ENCODE results near the gene ADIPOQ.

DNA sequence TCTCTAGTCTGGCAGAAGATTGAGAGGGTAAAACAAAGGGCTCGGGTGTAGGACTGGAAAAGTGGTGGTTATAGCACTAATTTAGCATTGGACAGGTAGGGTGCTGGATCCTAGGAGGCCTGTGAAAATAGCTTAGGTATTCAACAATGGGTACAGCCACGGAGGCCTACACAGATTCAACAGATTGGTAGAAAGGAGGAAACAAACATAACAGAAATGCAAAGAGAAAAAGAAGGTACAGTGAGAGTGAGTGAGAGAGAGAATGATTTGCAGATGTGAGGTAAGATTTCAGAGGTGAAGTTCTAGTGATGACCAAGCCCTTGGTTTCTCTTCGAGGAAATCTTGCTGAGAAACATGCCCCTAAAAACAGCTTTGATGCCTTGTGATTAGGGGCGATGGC is 37.9 kb downstream of the ADIPOQ start:
- TF ChIP-seq, protein P1, sequence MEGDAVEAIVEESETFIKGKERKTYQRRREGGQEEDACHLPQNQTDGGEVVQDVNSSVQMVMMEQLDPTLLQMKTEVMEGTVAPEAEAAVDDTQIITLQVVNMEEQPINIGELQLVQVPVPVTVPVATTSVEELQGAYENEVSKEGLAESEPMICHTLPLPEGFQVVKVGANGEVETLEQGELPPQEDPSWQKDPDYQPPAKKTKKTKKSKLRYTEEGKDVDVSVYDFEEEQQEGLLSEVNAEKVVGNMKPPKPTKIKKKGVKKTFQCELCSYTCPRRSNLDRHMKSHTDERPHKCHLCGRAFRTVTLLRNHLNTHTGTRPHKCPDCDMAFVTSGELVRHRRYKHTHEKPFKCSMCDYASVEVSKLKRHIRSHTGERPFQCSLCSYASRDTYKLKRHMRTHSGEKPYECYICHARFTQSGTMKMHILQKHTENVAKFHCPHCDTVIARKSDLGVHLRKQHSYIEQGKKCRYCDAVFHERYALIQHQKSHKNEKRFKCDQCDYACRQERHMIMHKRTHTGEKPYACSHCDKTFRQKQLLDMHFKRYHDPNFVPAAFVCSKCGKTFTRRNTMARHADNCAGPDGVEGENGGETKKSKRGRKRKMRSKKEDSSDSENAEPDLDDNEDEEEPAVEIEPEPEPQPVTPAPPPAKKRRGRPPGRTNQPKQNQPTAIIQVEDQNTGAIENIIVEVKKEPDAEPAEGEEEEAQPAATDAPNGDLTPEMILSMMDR (IDR thresholded peaks at IDR 0.05): no peak
- TF ChIP-seq POLR2AphosphoS5 (IDR thresholded peaks at IDR 0.05; ENCODE audit: low read depth, low read length): no peak
- TF ChIP-seq, protein P2, sequence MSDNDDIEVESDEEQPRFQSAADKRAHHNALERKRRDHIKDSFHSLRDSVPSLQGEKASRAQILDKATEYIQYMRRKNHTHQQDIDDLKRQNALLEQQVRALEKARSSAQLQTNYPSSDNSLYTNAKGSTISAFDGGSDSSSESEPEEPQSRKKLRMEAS (IDR thresholded peaks at IDR 0.05; ENCODE audit: low read depth): no peak
- no peak for TF ChIP-seq RXRA (IDR thresholded peaks at IDR 0.05; ENCODE audit: borderline replicate concordance, low read depth)
- TF ChIP-seq, protein P3, sequence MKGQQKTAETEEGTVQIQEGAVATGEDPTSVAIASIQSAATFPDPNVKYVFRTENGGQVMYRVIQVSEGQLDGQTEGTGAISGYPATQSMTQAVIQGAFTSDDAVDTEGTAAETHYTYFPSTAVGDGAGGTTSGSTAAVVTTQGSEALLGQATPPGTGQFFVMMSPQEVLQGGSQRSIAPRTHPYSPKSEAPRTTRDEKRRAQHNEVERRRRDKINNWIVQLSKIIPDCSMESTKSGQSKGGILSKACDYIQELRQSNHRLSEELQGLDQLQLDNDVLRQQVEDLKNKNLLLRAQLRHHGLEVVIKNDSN (IDR thresholded peaks at IDR 0.05; ENCODE audit: borderline replicate concordance, low read depth): no peak
- no peak for TF ChIP-seq RFX5 (IDR thresholded peaks at IDR 0.05; ENCODE audit: low read length)
- TF ChIP-seq EP300 (IDR thresholded peaks at IDR 0.05; ENCODE audit: borderline replicate concordance in 1 of 2, low read depth in 1 of 2, low read length in 1 of 2): no peak
- no peak for TF ChIP-seq FOSL2 (IDR thresholded peaks at IDR 0.05; ENCODE audit: borderline replicate concordance, low read depth)
- TF ChIP-seq, protein P4, sequence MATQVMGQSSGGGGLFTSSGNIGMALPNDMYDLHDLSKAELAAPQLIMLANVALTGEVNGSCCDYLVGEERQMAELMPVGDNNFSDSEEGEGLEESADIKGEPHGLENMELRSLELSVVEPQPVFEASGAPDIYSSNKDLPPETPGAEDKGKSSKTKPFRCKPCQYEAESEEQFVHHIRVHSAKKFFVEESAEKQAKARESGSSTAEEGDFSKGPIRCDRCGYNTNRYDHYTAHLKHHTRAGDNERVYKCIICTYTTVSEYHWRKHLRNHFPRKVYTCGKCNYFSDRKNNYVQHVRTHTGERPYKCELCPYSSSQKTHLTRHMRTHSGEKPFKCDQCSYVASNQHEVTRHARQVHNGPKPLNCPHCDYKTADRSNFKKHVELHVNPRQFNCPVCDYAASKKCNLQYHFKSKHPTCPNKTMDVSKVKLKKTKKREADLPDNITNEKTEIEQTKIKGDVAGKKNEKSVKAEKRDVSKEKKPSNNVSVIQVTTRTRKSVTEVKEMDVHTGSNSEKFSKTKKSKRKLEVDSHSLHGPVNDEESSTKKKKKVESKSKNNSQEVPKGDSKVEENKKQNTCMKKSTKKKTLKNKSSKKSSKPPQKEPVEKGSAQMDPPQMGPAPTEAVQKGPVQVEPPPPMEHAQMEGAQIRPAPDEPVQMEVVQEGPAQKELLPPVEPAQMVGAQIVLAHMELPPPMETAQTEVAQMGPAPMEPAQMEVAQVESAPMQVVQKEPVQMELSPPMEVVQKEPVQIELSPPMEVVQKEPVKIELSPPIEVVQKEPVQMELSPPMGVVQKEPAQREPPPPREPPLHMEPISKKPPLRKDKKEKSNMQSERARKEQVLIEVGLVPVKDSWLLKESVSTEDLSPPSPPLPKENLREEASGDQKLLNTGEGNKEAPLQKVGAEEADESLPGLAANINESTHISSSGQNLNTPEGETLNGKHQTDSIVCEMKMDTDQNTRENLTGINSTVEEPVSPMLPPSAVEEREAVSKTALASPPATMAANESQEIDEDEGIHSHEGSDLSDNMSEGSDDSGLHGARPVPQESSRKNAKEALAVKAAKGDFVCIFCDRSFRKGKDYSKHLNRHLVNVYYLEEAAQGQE (IDR thresholded peaks at IDR 0.05; ENCODE audit: low read depth, low read length): no peak
- TF ChIP-seq NRF1 (IDR thresholded peaks at IDR 0.05; ENCODE audit: low read depth, low read length): no peak
- TF ChIP-seq, protein P5, sequence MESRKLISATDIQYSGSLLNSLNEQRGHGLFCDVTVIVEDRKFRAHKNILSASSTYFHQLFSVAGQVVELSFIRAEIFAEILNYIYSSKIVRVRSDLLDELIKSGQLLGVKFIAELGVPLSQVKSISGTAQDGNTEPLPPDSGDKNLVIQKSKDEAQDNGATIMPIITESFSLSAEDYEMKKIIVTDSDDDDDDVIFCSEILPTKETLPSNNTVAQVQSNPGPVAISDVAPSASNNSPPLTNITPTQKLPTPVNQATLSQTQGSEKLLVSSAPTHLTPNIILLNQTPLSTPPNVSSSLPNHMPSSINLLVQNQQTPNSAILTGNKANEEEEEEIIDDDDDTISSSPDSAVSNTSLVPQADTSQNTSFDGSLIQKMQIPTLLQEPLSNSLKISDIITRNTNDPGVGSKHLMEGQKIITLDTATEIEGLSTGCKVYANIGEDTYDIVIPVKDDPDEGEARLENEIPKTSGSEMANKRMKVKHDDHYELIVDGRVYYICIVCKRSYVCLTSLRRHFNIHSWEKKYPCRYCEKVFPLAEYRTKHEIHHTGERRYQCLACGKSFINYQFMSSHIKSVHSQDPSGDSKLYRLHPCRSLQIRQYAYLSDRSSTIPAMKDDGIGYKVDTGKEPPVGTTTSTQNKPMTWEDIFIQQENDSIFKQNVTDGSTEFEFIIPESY (IDR thresholded peaks at IDR 0.05; ENCODE audit: borderline replicate concordance, low read depth): no peak
- no peak for TF ChIP-seq RCOR1 (IDR thresholded peaks at IDR 0.05; ENCODE audit: low read length)
